ENCODE data around the gene EEF1AKMT2.

DNA sequence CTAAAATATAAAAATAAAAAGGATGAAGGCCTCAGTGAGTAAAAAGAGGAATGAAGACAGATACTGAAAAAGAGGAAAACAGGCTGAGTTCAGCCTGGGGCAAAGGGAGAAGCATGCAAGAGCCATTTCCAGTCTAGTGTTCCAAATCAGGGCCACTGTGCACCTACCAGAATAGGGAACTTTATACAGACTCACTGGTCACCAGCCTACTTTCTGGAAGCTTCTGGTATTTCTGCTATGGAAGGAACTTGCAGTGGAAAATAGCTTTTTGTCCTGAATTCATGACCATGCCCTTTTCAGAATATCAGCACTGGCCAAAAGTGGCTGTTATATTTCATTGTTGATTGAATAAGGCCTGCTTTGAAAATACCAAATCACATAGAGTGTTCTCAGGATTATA is 38.8 kb upstream of the EEF1AKMT2 start:
- TF ChIP-seq, protein P1, sequence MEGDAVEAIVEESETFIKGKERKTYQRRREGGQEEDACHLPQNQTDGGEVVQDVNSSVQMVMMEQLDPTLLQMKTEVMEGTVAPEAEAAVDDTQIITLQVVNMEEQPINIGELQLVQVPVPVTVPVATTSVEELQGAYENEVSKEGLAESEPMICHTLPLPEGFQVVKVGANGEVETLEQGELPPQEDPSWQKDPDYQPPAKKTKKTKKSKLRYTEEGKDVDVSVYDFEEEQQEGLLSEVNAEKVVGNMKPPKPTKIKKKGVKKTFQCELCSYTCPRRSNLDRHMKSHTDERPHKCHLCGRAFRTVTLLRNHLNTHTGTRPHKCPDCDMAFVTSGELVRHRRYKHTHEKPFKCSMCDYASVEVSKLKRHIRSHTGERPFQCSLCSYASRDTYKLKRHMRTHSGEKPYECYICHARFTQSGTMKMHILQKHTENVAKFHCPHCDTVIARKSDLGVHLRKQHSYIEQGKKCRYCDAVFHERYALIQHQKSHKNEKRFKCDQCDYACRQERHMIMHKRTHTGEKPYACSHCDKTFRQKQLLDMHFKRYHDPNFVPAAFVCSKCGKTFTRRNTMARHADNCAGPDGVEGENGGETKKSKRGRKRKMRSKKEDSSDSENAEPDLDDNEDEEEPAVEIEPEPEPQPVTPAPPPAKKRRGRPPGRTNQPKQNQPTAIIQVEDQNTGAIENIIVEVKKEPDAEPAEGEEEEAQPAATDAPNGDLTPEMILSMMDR (IDR thresholded peaks at IDR 0.05), result no peak
- TF ChIP-seq POLR2AphosphoS5 (IDR thresholded peaks at IDR 0.05) (no peak), EP300 (IDR thresholded peaks at IDR 0.05) (no peak)
